Suppressor macrophage treated with lipopolysaccharide for 1 hour (primary cell): ENCODE data around the gene MKNK2.
A peak's percentile ranks its signal among the peaks of the same experiment; 100 is the strongest.

Source experiments
- DNase-seq, 3 donors: peaks; one replicate each; pipeline ENCODE4 v3.0.0-alpha.2; 2020 to 2022

MKNK2 gene

GRCh38 chr19:2021453-2022140 lies 29.4 kb downstream of the MKNK2 start:
- DNase-seq: no peak

DNA sequence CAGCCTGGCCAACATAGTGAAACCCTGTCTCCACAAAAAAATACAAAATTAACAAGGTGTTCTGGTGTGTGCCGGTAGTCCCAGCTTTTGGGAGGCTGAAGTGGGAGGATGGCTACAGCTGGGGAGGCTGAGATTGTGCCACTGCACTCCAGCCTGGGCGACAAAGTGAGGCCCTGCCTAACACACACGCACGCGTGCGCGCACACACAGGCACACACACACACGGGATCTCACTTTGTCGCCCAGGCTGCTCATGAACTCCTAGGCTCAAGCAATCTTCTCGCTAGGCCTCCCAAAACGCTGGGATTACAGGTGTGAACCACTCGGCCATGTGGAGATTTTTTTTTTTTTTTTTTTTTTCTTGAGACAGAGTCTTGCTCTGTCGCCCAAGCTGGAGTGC lies 32.3 kb downstream of the MKNK2 start:
- no peak for DNase-seq

DNA sequence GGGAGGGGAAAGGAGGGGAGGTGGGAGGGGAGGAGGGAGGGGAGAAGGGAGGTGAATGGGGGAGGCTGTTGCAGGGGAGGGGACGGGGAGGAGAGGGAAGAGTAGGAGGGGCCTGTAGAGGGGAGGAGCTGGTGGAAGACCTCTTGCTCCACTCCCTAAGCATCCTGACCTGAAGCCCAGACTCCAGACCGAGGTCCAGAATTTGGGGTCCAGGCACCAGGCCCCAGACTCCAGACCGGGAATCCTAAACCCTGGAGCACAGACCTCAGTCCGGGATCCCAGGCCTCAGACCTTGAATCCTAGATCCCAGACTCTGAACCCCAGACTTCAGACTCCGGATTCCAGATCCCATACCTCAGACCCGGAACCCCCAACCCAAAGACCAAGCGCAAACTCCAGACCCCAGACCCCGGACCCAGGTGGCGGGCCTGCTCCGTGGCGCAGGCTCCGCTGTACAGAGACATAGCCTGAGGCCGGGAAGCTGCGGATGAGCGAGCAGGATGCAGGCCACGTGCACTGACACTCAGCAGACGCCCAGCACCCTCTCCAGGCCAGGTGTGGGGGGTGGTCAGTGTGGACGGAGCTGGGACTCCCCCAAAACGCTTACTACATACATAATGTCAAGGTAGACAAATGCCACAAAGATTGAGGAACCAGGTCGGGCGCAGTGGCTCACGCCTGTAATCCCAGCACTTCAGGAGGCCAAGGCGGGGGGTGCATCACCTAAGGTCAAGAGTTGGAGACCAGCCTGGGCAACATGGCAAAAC lies 34.8 kb downstream of the MKNK2 start:
- peak; percentile 38 to 77 (median 42) for DNase-seq

DNA sequence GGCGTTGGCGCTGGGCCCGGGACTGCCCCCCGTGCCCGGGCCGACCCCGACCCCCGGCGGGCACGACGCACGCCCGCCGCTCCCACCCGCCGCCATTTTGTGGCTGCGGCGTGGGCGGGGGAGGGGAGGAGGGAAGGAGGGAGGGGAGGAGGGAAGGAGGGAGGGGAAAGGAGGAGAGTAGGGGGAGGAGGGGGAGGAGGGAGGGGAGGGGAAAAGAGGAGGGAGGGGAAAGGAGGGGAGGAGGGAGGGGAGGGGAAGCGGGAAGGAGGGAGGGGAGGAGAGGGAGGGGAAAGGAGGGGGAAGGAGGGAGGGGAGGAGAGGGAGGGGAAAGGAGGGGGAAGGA lies 35.5 kb downstream of the MKNK2 start, which contains the start of gene BTBD2:
BTBD2 (minus strand) TSS at position 107 of the 343 bp plus-strand sequence; CDS start at position 96, 11 bp downstream.
- DNase-seq: peak in 2 of 3 donors; percentile 65 to 86

- DNase-seq: peak in 1 of 3 donors; percentile 38
Measured at GRCh38 chr19:2014731-2015607, 36.1 kb downstream of the MKNK2 start.

- DNase-seq: no peak
Measured at GRCh38 chr19:2014131-2014571, 36.9 kb downstream of the MKNK2 start.

GRCh38 chr19:2013683-2013961 lies 37.4 kb downstream of the MKNK2 start:
- DNase-seq: no peak

DNA sequence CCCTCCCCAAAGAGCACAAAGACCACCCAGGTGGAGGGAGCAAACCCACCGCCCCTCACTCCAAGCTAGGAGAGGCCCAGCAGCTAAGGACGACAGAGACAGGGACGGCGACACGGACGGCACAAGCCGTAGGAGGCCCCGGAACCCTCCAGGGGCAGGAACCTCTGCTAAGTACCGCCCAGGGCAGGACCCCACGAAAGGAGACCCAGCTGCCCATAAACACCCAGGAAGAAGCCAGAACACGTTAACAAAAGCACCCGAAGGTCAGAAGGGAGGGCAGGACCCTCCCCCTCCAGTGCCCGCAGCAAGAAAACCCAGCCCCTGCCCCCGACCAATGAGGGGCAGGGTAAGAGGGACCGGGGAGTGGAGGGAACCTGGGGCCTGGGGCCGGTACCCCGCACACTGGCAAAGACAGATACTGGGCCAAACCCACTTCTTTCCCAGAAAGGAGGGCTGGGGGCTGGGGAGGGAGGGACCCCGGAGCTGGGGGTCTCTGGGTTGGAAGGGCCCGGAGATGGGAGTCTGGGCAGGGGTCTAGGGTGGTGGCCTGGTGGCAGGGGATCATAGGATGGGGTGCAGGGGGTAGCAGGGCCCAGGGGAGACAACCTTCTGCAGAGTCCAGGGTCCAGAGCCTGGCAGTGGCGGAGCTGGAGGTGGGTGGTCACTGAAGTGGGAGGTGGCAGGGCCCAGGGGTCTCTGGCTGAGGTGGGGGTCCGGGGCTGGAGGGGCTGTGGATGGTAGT lies 37.9 kb downstream of the MKNK2 start:
- DNase-seq: no peak

- no peak for DNase-seq
Measured at GRCh38 chr19:2011169-2011568, 39.9 kb downstream of the MKNK2 start.

- no peak for DNase-seq
Measured at GRCh38 chr19:2010135-2010668, 40.8 kb downstream of the MKNK2 start.

- no peak for DNase-seq
Measured at GRCh38 chr19:2003874-2004273, 47.2 kb downstream of the MKNK2 start.

DNA sequence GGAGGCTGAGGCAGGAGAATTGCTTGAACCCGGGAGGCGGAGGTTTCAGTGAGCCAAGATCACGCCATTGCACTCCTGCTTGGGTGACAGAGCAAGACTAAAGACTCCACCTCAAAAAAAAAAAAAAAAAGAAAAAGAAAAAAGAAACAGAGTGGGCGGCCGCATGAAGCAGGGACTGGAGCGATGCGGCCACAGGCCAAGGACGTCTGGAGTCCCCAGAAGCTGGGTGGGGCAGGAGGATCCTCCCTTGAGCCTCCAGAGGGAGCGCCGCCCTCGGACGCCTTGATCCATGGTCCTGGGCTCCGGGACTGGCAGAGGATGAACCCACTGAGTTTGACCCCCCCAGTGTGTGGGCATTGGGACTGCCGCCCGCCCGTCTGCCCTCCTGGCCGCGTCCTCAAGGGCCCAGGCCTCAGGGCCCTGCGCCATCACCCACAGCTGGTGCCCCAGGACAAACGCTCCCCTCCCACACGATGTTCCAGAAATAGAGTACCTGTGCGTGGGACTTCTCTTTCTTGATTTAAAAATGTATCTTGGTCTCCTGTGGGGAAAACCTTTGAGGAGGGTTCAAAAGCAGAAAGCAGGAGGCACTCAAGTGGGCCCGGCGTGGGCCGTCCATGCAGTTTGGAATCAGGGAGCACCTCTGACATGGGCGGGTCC lies 51.1 kb downstream of the MKNK2 start:
- DNase-seq: no peak

DNA sequence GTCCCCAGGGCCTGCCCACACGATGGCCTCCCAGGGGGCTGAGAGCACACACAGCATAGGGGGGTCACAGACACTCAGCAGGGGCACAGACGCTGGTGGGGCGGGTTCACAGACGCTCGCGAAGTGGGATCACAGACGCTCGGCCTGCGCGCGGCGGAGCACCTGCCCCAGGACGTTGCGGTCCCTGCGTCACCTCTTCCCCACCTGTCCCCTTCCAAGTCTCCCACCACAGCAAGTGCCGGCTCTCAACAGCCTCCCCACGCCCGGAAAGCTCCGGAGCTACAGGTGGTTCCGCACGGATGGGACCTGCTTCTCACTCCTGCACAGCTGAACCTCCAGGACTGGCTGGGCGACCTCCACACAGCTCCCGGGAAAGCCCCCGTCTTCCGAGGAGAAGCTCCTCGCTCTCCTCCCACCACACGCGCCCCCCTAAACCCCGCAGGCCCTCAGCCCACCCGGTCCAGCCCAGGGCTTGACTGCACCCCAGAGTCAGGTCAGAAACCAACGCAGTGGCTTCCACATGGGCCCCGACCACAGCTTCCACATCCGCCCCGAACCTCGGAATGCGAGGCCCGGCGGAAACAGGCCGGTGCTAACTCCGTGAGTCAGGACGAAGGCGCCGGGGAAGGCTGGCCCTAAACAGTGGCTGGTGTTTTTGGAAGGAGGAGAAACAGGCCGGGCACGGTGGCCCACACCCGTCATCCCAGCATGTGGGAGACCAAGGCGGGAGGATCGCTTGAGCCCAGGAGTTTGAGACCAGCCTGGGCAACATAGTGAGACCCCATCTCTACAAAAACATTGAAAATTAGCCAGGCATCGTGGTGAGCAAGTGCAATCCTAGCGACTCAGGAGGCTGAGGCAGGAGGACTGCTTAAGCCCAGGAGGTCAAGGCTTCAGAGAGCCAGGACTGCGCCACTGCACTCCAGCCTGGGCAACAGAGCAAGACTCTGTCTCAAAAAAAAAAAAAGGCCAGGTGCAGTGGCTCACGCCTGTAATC lies 52.0 kb downstream of the MKNK2 start:
- peak; percentile 28 to 42 (median 35) for DNase-seq

GRCh38 chr19:1997353-1998233 lies 53.5 kb downstream of the MKNK2 start:
- no peak for DNase-seq

GRCh38 chr19:1992759-1993260 lies 58.2 kb downstream of the MKNK2 start:
- DNase-seq: peak in 2 of 3 donors; percentile 44 to 72

- DNase-seq: no peak
Measured at GRCh38 chr19:1991018-1991913, 59.8 kb downstream of the MKNK2 start.

DNA sequence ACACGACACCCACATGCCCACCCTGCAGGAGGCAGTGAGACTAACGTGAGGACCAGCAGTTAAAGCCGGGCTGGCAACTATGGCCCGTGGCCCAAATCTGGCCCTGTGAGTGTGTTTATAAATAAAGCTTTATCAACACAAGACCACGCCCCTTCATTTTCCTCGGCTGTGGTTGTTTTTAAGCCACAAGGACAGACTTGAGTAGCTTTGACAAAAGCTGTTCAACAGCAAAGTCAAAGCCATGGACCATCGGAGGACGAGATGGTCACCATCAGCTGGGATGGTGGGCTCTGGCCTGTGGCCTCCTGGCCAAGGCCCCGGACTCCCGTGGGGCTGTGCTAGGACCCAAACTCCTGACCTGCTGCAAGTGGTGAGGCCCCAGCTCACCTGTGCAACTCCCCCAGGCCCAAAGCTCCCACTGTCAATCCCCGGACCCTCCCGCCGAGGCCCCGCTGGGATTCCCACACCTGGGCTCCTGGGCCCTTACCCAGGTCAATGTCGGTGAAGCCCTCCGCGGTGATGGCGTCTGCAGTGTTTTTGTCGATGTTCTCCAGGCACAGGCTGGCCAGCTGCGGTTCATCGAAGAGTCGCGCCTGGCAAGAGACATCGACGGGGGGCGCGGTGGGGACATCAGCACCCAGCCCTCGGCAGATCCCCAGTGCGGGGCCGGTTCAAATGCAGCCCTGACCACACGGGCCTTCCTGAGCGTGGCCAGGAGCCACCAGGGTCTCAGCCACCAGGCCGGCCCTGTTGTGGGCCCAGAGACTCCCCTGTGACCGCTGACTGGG lies 60.6 kb downstream of the MKNK2 start:
- no peak for DNase-seq
